22Rv1 (cell line): ENCODE results near the gene PIGR.

Experiments used
- H3K27ac ChIP-seq: fragments of 450-650 bp; 2 replicates; pipeline ENCODE4 v1.5.1; 2017
- ZFX ChIP-seq: fragments of 450-650 bp; IDR thresholded peaks from 2 replicates; pipeline ENCODE4 v1.6.1; 2017; ENCODE audit warnings: antibody characterized with exemption, borderline replicate concordance
- TF ChIP-seq, protein P1 (sequence below): fragments of 450-650 bp; IDR thresholded peaks from 2 replicates; pipeline ENCODE4 v1.5.1; 2017; ENCODE audit warnings: mild to moderate bottlenecking

The PIGR gene

DNA sequence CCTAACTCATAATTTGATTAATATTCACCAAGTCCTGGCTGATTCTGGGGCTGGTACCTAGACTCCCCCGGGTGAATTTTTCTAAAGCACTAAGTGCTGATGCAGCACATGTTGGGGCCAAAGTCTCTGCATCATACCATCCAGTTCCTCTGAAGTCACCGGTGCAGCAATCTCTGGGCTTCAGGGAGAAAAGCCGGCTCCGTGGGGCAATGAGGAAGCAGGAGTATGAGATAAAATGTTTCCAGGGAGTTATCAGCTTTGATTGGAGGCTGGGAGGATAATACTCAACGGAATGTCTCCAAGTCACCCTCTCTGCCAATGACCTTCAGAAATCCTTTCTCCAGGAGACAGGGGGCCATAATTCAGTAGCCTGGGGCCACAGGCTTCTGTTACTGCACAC is 22.8 kb upstream of the PIGR start:
- TF ChIP-seq ZFX, result no peak
- TF ChIP-seq, protein P1, sequence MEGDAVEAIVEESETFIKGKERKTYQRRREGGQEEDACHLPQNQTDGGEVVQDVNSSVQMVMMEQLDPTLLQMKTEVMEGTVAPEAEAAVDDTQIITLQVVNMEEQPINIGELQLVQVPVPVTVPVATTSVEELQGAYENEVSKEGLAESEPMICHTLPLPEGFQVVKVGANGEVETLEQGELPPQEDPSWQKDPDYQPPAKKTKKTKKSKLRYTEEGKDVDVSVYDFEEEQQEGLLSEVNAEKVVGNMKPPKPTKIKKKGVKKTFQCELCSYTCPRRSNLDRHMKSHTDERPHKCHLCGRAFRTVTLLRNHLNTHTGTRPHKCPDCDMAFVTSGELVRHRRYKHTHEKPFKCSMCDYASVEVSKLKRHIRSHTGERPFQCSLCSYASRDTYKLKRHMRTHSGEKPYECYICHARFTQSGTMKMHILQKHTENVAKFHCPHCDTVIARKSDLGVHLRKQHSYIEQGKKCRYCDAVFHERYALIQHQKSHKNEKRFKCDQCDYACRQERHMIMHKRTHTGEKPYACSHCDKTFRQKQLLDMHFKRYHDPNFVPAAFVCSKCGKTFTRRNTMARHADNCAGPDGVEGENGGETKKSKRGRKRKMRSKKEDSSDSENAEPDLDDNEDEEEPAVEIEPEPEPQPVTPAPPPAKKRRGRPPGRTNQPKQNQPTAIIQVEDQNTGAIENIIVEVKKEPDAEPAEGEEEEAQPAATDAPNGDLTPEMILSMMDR, result no peak
- H3K27ac ChIP-seq, result no peak overlapping the region

DNA sequence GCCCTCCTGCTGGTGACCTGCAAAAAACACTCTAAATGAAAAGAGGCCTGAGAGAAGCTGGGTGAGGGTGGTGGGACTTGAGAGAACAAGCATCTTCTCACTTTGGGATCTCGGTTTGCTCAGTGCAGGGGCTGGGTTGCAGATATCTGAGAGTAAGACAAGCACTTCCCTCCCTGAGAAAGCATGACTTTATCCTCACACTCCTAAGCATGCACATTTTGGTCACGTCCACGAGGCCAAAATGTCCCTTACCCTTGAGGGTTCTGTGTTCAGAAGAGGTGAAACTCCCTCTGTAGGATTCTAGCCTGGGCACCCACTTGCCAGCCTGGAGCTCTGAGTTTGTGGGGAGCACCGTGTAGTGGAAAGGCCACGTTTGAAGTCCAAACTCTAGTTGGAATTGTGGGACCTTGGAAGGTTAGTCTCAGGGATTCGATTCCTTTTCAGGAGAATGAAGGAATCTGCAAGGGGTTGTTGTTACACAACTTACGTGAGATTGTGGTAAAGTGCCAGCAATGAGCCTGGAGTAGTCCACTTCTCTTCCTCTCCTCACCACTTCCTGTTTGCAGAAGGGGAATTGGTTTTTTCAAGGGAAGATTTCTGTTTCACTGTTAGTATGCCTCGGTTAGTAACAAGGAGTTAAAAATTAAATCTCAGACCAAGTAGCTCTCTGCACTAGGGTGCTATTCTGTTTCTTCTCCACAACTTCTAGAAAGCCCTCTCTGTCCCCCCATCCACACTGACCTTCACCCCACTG is 21.0 kb upstream of the PIGR start:
- no peak overlapping the region for H3K27ac ChIP-seq
- TF ChIP-seq, protein P1, result no peak
- TF ChIP-seq ZFX, result no peak

DNA sequence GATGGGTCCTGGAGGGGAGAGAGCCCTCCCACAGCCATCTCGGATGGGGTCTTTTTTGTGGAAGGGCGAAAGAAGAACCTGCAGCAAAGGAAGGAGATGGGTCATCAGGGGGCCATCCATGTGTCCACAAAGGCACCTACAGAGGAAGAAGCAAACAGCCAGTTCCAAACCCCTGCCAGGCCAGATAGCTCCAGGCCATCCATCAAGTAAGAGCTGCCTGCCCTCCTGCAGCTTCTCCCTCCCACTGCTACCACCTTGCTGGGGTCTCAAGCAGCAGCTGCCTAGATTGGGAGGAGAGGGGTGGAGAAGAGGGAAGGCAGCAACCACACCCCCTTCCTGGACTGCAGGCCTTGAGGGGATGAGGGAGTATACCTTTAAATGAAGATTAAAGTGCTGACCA is 19.5 kb upstream of the PIGR start:
- TF ChIP-seq, protein P1, result no peak
- no peak for TF ChIP-seq ZFX
- no peak overlapping the region for H3K27ac ChIP-seq

DNA sequence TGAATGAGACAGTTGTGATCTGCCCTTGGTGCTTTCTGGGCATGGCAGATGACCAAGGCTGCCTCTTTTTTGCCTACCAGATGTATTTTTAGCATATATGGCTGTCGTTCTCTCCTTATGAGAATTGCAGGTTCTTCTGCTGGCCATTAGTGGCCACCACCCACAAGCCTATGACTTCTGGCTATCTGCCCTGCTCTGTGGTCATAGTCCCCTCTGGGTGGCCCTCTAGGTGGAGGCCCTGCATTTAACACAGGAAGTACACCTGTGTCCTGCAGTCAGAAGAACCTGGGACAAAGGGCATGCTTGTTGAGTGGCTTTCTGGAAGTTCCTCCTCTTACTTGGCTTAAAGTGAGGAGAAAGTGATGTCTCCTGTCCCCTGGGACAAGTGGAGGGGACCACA is 17.5 kb upstream of the PIGR start:
- TF ChIP-seq, protein P1, result no peak
- TF ChIP-seq ZFX, result no peak
- H3K27ac ChIP-seq, result no peak overlapping the region

DNA sequence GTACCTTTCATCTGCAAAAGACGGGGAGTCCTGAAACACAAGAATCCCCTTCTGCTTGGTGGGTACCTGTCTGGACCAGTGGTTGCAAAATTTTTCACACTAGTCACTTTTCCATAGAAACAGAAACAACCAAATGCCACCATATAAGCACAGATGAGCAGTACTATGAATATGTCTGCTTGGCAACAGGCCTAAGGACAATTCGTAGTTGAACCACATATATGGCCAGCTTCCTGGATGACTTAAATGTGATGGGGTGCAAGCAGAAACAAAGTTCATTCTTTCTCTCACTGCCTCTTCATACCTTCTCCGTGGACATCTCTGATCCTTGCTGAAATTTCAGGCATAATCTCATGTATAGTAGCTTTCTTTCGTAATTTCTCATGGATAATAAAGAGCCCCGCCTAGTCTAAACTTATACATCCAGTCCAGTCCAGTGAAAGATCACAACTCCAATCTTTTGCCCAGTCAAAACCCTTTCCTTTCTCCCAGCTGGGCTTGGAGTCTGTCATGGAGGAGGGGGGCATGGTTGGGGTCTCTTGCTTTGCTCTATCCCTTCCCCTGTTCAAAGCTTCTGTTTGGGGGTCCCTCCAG is 16.9 kb upstream of the PIGR start:
- TF ChIP-seq ZFX, result no peak
- TF ChIP-seq, protein P1, result no peak

DNA sequence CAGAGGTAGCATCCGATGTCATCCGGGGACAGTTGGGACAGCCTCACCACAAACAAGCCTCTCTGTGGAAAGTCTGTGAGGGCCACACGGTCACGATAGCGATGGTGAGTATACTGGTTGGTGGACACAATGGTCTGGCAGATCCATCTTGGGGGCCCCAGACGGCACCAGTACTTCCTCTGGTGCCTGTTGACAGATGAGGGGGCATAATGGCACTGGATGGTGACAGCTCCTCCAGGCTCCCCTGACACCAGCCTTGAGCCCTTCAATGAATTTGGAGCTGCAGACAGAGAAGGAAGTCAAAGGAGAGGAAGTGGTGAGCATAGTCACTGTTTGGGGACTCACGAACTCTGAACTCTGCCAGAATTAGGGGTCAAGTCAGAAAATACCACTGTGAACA is 16.0 kb upstream of the PIGR start:
- H3K27ac ChIP-seq, result no peak overlapping the region
- TF ChIP-seq ZFX, result no peak

More for the DNA sequence above, 16.9 kb upstream of the PIGR start:
- H3K27ac ChIP-seq, result no peak overlapping the region

DNA sequence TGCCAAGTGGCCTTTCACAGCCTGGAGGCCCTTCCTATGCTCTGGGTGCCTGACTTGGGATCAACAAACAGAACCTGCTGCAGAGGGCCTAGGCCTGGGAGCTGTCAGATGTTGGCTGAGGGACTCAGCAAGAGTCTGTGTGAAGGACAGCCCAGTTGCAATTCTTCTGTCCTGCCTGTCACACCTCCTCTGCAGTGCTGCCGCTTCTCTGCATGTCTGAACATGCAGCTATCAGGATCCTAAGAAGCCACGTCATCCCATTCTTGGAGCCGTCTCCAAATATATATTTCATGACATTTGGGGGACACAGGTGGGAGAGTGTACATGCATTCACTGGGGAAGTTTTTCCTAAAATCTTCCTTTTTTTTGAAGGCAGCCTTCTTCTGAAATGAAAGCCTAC is 15.4 kb upstream of the PIGR start:
- TF ChIP-seq ZFX, result no peak
- TF ChIP-seq, protein P1, result no peak
- no peak overlapping the region for H3K27ac ChIP-seq
